ENCODE results near the gene ZP1.

DNA sequence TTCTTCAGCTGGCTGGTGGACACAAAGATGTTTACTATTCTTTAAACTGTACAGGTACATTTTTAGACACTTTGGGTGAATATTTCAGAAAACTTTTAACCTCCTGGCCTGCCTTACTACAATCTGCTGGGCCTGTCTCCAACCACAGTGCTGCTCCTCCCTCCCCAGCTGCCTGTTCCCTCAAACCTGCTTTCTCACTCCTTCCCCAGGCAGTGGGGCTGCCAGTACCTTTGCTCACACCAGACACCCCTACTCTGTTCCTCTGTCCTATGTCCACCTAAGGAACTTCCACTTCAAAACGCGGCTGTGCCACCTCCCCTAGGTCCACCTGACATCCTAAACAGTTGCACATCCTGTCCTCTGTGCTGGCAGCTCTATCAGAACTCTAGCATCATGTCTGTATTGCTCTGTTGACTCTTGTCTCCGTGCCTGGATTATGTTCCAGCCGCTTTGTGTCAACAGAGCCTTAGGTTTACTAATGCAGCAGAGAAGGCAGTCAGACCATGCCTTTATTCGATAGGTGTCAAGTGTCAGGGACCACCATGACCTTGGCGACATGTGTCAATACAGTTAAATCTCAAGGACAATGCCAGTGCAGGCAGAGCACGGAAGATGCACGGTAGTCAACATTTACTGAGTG lies 13.4 kb downstream of the ZP1 start:
- TF ChIP-seq, protein P1, sequence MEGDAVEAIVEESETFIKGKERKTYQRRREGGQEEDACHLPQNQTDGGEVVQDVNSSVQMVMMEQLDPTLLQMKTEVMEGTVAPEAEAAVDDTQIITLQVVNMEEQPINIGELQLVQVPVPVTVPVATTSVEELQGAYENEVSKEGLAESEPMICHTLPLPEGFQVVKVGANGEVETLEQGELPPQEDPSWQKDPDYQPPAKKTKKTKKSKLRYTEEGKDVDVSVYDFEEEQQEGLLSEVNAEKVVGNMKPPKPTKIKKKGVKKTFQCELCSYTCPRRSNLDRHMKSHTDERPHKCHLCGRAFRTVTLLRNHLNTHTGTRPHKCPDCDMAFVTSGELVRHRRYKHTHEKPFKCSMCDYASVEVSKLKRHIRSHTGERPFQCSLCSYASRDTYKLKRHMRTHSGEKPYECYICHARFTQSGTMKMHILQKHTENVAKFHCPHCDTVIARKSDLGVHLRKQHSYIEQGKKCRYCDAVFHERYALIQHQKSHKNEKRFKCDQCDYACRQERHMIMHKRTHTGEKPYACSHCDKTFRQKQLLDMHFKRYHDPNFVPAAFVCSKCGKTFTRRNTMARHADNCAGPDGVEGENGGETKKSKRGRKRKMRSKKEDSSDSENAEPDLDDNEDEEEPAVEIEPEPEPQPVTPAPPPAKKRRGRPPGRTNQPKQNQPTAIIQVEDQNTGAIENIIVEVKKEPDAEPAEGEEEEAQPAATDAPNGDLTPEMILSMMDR (conservative IDR thresholded peaks at IDR 0.05; ENCODE audit: low read depth in 2 of 2) = no peak
- TF ChIP-seq EZH2 (IDR thresholded peaks at IDR 0.05; ENCODE audit: low read depth, unreplicated experiment) = no peak
- TF ChIP-seq EZH2phosphoT487 (IDR thresholded peaks at IDR 0.05; ENCODE audit: unreplicated experiment) = no peak
- TF ChIP-seq POLR2AphosphoS5 (IDR thresholded peaks at IDR 0.05; ENCODE audit: low read depth) = no peak
- TF ChIP-seq, protein P2, sequence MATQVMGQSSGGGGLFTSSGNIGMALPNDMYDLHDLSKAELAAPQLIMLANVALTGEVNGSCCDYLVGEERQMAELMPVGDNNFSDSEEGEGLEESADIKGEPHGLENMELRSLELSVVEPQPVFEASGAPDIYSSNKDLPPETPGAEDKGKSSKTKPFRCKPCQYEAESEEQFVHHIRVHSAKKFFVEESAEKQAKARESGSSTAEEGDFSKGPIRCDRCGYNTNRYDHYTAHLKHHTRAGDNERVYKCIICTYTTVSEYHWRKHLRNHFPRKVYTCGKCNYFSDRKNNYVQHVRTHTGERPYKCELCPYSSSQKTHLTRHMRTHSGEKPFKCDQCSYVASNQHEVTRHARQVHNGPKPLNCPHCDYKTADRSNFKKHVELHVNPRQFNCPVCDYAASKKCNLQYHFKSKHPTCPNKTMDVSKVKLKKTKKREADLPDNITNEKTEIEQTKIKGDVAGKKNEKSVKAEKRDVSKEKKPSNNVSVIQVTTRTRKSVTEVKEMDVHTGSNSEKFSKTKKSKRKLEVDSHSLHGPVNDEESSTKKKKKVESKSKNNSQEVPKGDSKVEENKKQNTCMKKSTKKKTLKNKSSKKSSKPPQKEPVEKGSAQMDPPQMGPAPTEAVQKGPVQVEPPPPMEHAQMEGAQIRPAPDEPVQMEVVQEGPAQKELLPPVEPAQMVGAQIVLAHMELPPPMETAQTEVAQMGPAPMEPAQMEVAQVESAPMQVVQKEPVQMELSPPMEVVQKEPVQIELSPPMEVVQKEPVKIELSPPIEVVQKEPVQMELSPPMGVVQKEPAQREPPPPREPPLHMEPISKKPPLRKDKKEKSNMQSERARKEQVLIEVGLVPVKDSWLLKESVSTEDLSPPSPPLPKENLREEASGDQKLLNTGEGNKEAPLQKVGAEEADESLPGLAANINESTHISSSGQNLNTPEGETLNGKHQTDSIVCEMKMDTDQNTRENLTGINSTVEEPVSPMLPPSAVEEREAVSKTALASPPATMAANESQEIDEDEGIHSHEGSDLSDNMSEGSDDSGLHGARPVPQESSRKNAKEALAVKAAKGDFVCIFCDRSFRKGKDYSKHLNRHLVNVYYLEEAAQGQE (IDR thresholded peaks at IDR 0.05; ENCODE audit: unreplicated experiment) = no peak
- TF ChIP-seq STAT1 (IDR thresholded peaks at IDR 0.05; ENCODE audit: unreplicated experiment) = no peak
- no peak for TF ChIP-seq NANOG (IDR thresholded peaks at IDR 0.05; ENCODE audit: borderline replicate concordance)
- TF ChIP-seq, protein P3, sequence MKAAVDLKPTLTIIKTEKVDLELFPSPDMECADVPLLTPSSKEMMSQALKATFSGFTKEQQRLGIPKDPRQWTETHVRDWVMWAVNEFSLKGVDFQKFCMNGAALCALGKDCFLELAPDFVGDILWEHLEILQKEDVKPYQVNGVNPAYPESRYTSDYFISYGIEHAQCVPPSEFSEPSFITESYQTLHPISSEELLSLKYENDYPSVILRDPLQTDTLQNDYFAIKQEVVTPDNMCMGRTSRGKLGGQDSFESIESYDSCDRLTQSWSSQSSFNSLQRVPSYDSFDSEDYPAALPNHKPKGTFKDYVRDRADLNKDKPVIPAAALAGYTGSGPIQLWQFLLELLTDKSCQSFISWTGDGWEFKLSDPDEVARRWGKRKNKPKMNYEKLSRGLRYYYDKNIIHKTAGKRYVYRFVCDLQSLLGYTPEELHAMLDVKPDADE (IDR thresholded peaks at IDR 0.05) = no peak
- no peak for TF ChIP-seq ZNF331 (CRISPR knock-in tag; IDR thresholded peaks at IDR 0.05; ENCODE audit: low read depth)
- no peak for TF ChIP-seq CREB1 (CRISPR knock-in tag; IDR thresholded peaks at IDR 0.05; ENCODE audit: low read depth)
- TF ChIP-seq, protein P4, sequence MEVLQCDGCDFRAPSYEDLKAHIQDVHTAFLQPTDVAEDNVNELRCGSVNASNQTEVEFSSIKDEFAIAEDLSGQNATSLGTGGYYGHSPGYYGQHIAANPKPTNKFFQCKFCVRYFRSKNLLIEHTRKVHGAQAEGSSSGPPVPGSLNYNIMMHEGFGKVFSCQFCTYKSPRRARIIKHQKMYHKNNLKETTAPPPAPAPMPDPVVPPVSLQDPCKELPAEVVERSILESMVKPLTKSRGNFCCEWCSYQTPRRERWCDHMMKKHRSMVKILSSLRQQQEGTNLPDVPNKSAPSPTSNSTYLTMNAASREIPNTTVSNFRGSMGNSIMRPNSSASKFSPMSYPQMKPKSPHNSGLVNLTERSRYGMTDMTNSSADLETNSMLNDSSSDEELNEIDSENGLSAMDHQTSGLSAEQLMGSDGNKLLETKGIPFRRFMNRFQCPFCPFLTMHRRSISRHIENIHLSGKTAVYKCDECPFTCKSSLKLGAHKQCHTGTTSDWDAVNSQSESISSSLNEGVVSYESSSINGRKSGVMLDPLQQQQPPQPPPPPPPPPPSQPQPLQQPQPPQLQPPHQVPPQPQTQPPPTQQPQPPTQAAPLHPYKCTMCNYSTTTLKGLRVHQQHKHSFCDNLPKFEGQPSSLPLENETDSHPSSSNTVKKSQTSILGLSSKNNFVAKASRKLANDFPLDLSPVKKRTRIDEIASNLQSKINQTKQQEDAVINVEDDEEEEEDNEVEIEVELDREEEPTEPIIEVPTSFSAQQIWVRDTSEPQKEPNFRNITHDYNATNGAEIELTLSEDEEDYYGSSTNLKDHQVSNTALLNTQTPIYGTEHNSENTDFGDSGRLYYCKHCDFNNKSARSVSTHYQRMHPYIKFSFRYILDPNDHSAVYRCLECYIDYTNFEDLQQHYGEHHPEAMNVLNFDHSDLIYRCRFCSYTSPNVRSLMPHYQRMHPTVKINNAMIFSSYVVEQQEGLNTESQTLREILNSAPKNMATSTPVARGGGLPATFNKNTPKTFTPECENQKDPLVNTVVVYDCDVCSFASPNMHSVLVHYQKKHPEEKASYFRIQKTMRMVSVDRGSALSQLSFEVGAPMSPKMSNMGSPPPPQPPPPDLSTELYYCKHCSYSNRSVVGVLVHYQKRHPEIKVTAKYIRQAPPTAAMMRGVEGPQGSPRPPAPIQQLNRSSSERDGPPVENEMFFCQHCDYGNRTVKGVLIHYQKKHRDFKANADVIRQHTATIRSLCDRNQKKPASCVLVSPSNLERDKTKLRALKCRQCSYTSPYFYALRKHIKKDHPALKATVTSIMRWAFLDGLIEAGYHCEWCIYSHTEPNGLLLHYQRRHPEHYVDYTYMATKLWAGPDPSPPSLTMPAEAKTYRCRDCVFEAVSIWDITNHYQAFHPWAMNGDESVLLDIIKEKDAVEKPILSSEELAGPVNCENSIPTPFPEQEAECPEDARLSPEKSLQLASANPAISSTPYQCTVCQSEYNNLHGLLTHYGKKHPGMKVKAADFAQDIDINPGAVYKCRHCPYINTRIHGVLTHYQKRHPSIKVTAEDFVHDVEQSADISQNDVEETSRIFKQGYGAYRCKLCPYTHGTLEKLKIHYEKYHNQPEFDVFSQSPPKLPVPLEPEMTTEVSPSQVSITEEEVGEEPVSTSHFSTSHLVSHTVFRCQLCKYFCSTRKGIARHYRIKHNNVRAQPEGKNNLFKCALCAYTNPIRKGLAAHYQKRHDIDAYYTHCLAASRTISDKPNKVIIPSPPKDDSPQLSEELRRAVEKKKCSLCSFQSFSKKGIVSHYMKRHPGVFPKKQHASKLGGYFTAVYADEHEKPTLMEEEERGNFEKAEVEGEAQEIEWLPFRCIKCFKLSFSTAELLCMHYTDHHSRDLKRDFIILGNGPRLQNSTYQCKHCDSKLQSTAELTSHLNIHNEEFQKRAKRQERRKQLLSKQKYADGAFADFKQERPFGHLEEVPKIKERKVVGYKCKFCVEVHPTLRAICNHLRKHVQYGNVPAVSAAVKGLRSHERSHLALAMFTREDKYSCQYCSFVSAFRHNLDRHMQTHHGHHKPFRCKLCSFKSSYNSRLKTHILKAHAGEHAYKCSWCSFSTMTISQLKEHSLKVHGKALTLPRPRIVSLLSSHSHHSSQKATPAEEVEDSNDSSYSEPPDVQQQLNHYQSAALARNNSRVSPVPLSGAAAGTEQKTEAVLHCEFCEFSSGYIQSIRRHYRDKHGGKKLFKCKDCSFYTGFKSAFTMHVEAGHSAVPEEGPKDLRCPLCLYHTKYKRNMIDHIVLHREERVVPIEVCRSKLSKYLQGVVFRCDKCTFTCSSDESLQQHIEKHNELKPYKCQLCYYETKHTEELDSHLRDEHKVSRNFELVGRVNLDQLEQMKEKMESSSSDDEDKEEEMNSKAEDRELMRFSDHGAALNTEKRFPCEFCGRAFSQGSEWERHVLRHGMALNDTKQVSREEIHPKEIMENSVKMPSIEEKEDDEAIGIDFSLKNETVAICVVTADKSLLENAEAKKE (CRISPR knock-in tag; IDR thresholded peaks at IDR 0.05) = no peak
- no peak for TF ChIP-seq JUNB (IDR thresholded peaks at IDR 0.05; ENCODE audit: unreplicated experiment)

Measured in GM23338 (cell line).